NB4 (cell line): ENCODE results near the gene BCKDHB.

ENCODE experiments used
- DNase-seq: peaks from one replicate; pipeline ENCODE4 v3.0.0; 2010; ENCODE audit warnings: low read depth
- H3K4me3 ChIP-seq: one replicate; pipeline ENCODE4 v1.5.1; 2011; ENCODE audit warnings: mild to moderate bottlenecking, low read depth, low read length, moderate library complexity
- MAX ChIP-seq: IDR thresholded peaks from 2 replicates; pipeline ENCODE4 v1.6.1; 2011; ENCODE audit warnings: low read depth, low read length
- MYC ChIP-seq: IDR thresholded peaks from 2 replicates; pipeline ENCODE4 v1.6.1; 2011; ENCODE audit warnings: low read depth, low read length
- POLR2A ChIP-seq: IDR thresholded peaks from 2 replicates; pipeline ENCODE4 v1.6.1; 2011; ENCODE audit warnings: mild to moderate bottlenecking; ENCODE audit not compliant: insufficient read length; ENCODE audit errors: extremely low read depth
- TF ChIP-seq, protein P1 (sequence below): IDR thresholded peaks from one replicate; pipeline ENCODE4 v1.5.1; 2012; ENCODE audit warnings: low read depth, low read length

BCKDHB gene

DNA sequence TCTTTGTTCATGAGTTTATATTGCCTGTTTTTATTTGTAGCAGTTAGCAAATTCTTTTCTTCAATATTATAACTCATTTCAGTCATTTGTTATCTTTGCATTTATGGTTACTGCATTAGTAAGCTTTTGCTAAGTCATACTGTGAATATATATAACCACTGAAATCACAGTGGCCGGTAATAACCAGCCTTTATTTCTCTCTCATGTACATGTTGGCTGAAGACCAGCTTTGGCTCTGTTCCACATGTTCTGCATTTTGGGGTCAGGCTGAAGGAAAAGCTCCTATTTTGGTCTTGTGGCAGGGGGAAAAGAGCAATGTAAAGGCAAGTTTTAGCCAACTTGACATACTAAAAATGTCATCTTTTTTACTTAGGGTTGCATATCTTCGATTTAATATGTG is 276.3 kb downstream of the BCKDHB start:
- no peak for DNase-seq

DNA sequence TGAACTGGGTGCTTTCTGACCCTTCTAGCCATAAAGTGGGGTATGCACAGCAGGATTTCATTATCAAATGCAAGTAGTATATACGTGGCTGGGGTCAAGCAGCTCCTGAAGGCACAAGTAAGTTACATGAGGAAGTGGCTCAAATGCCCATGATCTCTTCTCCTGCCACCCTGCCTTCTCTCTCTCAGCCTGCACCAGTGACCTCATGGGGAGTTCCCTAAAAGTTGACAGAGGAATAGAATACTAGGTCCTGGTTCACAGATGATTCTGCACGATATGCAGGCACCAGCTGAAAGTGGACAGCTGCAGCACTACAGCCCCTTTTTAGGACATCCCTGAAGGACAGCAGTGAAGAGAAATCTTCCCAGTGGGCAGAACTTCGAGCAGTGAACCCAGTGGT is 282.0 kb downstream of the BCKDHB start:
- TF ChIP-seq, protein P1, sequence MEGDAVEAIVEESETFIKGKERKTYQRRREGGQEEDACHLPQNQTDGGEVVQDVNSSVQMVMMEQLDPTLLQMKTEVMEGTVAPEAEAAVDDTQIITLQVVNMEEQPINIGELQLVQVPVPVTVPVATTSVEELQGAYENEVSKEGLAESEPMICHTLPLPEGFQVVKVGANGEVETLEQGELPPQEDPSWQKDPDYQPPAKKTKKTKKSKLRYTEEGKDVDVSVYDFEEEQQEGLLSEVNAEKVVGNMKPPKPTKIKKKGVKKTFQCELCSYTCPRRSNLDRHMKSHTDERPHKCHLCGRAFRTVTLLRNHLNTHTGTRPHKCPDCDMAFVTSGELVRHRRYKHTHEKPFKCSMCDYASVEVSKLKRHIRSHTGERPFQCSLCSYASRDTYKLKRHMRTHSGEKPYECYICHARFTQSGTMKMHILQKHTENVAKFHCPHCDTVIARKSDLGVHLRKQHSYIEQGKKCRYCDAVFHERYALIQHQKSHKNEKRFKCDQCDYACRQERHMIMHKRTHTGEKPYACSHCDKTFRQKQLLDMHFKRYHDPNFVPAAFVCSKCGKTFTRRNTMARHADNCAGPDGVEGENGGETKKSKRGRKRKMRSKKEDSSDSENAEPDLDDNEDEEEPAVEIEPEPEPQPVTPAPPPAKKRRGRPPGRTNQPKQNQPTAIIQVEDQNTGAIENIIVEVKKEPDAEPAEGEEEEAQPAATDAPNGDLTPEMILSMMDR = no peak
- no peak for TF ChIP-seq MAX
- TF ChIP-seq MYC = no peak
- TF ChIP-seq POLR2A = no peak
- no peak for DNase-seq
- H3K4me3 ChIP-seq = no peak overlapping the region

More for the DNA sequence above, 276.3 kb downstream of the BCKDHB start:
- no peak for TF ChIP-seq MYC
- TF ChIP-seq MAX = no peak
- TF ChIP-seq POLR2A = no peak
- TF ChIP-seq, protein P1 = no peak
- H3K4me3 ChIP-seq = no peak overlapping the region
